Activated B cell treated with CpG ODN at 0.5 μM for 24 hours (primary cell): ENCODE results near the gene FAM124B. TPM values are rescaled to one million over a fixed set of nuclear protein-coding genes. Genes with fewer than 3 reads are reported as not detected.

Experiments used
- ATAC-seq: fragments of 200-7000 bp; cut with Tn5 transposase; one replicate; pipeline ENCODE4 v1.10.0; 2021; ENCODE audit warnings: low read depth, mild to moderate bottlenecking, moderate library complexity
- CTCF ChIA-PET: fragments of 350-600 bp; sonication (Branson Sonifier 250); formaldehyde crosslinking; loops from one replicate; lab custom pipeline; 2021; ENCODE audit warnings: antibody characterized with exemption; lab: Charles Lee
- POLR2A ChIA-PET: fragments of 350-600 bp; sonication (Branson Sonifier 250); formaldehyde crosslinking; loops from one replicate; lab custom pipeline; 2021; ENCODE audit warnings: antibody characterized with exemption; lab: Charles Lee
- DNase-seq: peaks from one replicate; pipeline ENCODE4 v3.0.0; 2022
- H3K27ac Mint-ChIP-seq: one replicate; pipeline ENCODE4 v1.8.0; 2020; ENCODE audit warnings: mixed read lengths
- H3K27me3 Mint-ChIP-seq: one replicate; pipeline ENCODE4 v1.8.0; 2021; ENCODE audit warnings: mixed read lengths
- H3K36me3 Mint-ChIP-seq: one replicate; pipeline ENCODE4 v1.8.0; 2021; ENCODE audit warnings: low read depth, mixed read lengths
- H3K4me1 Mint-ChIP-seq: one replicate; pipeline ENCODE4 v1.8.0; 2021; ENCODE audit warnings: mixed read lengths
- H3K4me3 Mint-ChIP-seq: one replicate; pipeline ENCODE4 v1.8.0; 2020; ENCODE audit warnings: mild to moderate bottlenecking, mixed read lengths
- H3K9me3 Mint-ChIP-seq: one replicate; pipeline ENCODE4 v1.8.0; 2020; ENCODE audit warnings: mixed read lengths
- CTCF ChIP-seq: fragments of 200-600 bp; IDR thresholded peaks from one replicate; pipeline ENCODE4 v1.8.0; 2022; ENCODE audit warnings: antibody characterized with exemption, mild to moderate bottlenecking
- intact Hi-C: fragments of 100-400 bp; cut with micrococcal nuclease; formaldehyde crosslinking; loops from one replicate; pipeline ENCODE4 v1.15.1; 2024
- total RNA-seq: library from RNA; stranded (reverse); gene quantifications from 2 replicates; pipeline ENCODE4 v1.2.3, GENCODE V29; 2022

FAM124B gene
- total RNA-seq, 1 donor from 2014 or later = not detected

GRCh38 chr2:224347176-224348051 lies 54.5 kb downstream of the FAM124B start:
- TF ChIP-seq CTCF = no peak
- POLR2A ChIA-PET = interaction anchor here (0.7 kb wide), 1 partner anchor 29 kb away, joined by 3 read pairs; no protein-coding TSS in a partner anchor
- H3K4me1 Mint-ChIP-seq = no peaks in the 10 kb centered on the region
- no peak for DNase-seq
- H3K27me3 Mint-ChIP-seq = peaks cover 15% of the 10 kb centered on the region
- no peak overlapping the region for H3K4me3 Mint-ChIP-seq
- peaks cover 5% of the 10 kb centered on the region for H3K9me3 Mint-ChIP-seq
- ATAC-seq = no peak
- intact Hi-C loops = no loop called here
- no peaks in the 10 kb centered on the region for H3K36me3 Mint-ChIP-seq
- H3K27ac Mint-ChIP-seq = no peak overlapping the region
- CTCF ChIA-PET = no interaction called here

GRCh38 chr2:224345492-224345891 lies 56.4 kb downstream of the FAM124B start:
- DNase-seq (no peak), ATAC-seq (no peak)
- no peak for TF ChIP-seq CTCF
- H3K4me1 Mint-ChIP-seq = no peaks in the 10 kb centered on the region
- peaks cover 5% of the 10 kb centered on the region for H3K9me3 Mint-ChIP-seq
- no peaks in the 10 kb centered on the region for H3K36me3 Mint-ChIP-seq
- CTCF ChIA-PET = no interaction called here
- POLR2A ChIA-PET = no interaction called here
- intact Hi-C loops = no loop called here
- no peak overlapping the region for H3K27ac Mint-ChIP-seq
- H3K4me3 Mint-ChIP-seq = no peak overlapping the region
- H3K27me3 Mint-ChIP-seq = peaks cover 9% of the 10 kb centered on the region

GRCh38 chr2:224343226-224343625 lies 58.7 kb downstream of the FAM124B start:
- H3K4me1 Mint-ChIP-seq = no peaks in the 10 kb centered on the region

DNA sequence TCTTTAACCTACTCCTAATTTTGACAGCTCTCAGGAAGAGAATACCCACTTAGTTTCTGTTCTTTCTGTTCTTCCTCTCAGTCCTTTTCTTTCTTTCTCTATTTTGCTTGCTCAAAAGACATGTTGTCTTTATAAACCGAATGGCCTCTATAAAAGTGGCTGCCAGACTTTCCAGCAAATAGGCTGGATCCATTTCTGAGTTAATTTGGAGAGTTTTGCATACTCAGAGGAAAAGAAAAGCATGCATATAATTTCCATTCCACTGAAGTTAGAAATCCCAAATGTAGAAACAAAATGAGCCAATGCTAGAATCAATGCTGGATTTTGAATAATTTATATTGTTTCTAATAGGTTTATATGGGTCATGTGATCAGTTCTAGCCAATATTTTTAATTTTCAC lies 65.9 kb downstream of the FAM124B start:
- DNase-seq (no peak), ATAC-seq (no peak)
- Mint-ChIP-seq H3K4me1 (no peaks in the 10 kb centered on the region), H3K27me3 (peaks cover 14% of the 10 kb centered on the region), H3K9me3 (no peaks in the 10 kb centered on the region), H3K36me3 (no peaks in the 10 kb centered on the region), H3K4me3 (no peak overlapping the region), H3K27ac (no peak overlapping the region)
- POLR2A ChIA-PET = no interaction called here
- intact Hi-C loops = no loop called here
- no peak for TF ChIP-seq CTCF
- CTCF ChIA-PET = interaction anchor here (1.3 kb wide), 1 partner anchor 343 kb away, joined by 3 read pairs; no protein-coding TSS in a partner anchor

More at GRCh38 chr2:224343226-224343625, 58.7 kb downstream of the FAM124B start:
- ChIA-PET POLR2A (no interaction called here), CTCF (no interaction called here)
- no peak for TF ChIP-seq CTCF
- intact Hi-C loops = no loop called here
- H3K27me3 Mint-ChIP-seq = peaks cover 7% of the 10 kb centered on the region
- H3K4me3 Mint-ChIP-seq = no peak overlapping the region
- H3K9me3 Mint-ChIP-seq = peaks cover 5% of the 10 kb centered on the region
- H3K36me3 Mint-ChIP-seq = no peaks in the 10 kb centered on the region
- H3K27ac Mint-ChIP-seq = no peak overlapping the region
- ATAC-seq (no peak), DNase-seq (no peak)

- no peak overlapping the region for H3K4me3 Mint-ChIP-seq
- H3K36me3 Mint-ChIP-seq = no peaks in the 10 kb centered on the region
- no peak for TF ChIP-seq CTCF
- ChIA-PET POLR2A (no interaction called here), CTCF (no interaction called here)
- ATAC-seq (no peak), DNase-seq (no peak)
- H3K4me1 Mint-ChIP-seq = no peaks in the 10 kb centered on the region
- H3K27me3 Mint-ChIP-seq = peaks cover 14% of the 10 kb centered on the region
- no peaks in the 10 kb centered on the region for H3K9me3 Mint-ChIP-seq
- H3K27ac Mint-ChIP-seq = no peak overlapping the region
- intact Hi-C loops = no loop called here
These were observed 67.2 kb downstream of the FAM124B start for GRCh38 chr2:224334726-224335125.
